Activated CD4-positive, alpha-beta T cell treated with anti-CD3 and anti-CD28 coated beads, Interleukin-2, amount 10 ng/mL, durations not matched to agents 7 days and 5 days (primary cell): ENCODE data around the gene DOCK11. TPM values are rescaled to one million over a fixed set of nuclear protein-coding genes. Genes with fewer than 3 reads are reported as not detected.
A peak's percentile ranks its signal among the peaks of the same experiment; 100 is the strongest.

Source experiments
- CTCF ChIA-PET: fragments of 350-600 bp; sonication (Branson Sonifier 250); formaldehyde crosslinking; loops from one replicate; lab custom pipeline; 2021; ENCODE audit warnings: antibody characterized with exemption; lab: Charles Lee
- POLR2A ChIA-PET: fragments of 350-600 bp; sonication (Branson Sonifier 250); formaldehyde crosslinking; loops from one replicate; lab custom pipeline; 2021; ENCODE audit warnings: antibody characterized with exemption; lab: Charles Lee
- DNase-seq: peaks from one replicate; pipeline ENCODE4 v3.0.0-alpha.2; 2020
- H3K27ac Mint-ChIP-seq: one replicate; pipeline ENCODE4 v1.8.0; 2021; ENCODE audit warnings: mild to moderate bottlenecking, moderate library complexity, mixed read lengths
- H3K27me3 Mint-ChIP-seq: one replicate; pipeline ENCODE4 v1.8.0; 2021; ENCODE audit warnings: mixed read lengths
- H3K36me3 Mint-ChIP-seq: one replicate; pipeline ENCODE4 v1.8.0; 2021; ENCODE audit warnings: low read depth, mixed read lengths
- H3K4me1 Mint-ChIP-seq: one replicate; pipeline ENCODE4 v1.8.0; 2021; ENCODE audit warnings: mixed read lengths
- H3K4me3 Mint-ChIP-seq: one replicate; pipeline ENCODE4 v1.8.0; 2021; ENCODE audit warnings: mild to moderate bottlenecking, moderate library complexity, mixed read lengths
- H3K9me3 Mint-ChIP-seq: one replicate; pipeline ENCODE4 v1.8.0; 2021; ENCODE audit warnings: mixed read lengths
- total RNA-seq, 2 experiments: library from RNA; stranded (reverse); gene quantifications; one replicate each; pipeline ENCODE4 v1.2.3, GENCODE V29; 2021

DOCK11 gene
- total RNA-seq, 2 experiments from 2014 or later = 76.6 to 77.8 TPM

DNA sequence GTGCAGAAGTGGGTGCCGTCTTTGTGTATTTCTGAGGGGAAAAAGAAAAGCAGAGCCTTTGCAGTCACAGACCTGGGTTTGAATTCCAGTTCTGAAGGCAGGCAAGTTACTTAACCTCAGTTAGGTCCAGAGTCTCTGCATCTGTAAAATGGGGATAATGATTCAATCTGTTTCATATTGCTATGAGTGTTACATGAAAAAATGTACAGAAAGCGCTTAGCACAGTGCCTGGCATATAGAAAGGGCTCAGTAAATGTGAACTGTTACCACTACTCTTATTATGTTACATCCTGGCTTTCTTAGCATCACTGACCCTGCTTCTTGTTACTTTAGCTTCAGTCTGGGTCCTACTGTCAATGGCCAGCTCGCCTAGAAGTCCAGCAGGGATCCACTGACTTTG, 45.9 kb downstream of the DOCK11 start:
- peaks cover 37% of the 10 kb centered on the region for H3K4me1 Mint-ChIP-seq
- ChIA-PET POLR2A (no interaction called here), CTCF (interaction anchor here (3.0 kb wide), 1 partner anchor 11 kb away, joined by 7 read pairs; no protein-coding TSS in a partner anchor)
- H3K27me3 Mint-ChIP-seq = no peaks in the 10 kb centered on the region
- H3K9me3 Mint-ChIP-seq = no peaks in the 10 kb centered on the region
- peaks cover 20% of the 10 kb centered on the region for H3K36me3 Mint-ChIP-seq
- DNase-seq = no peak
- H3K4me3 Mint-ChIP-seq = no peak overlapping the region
- peak overlapping the region; percentile 19 for H3K27ac Mint-ChIP-seq

DNA sequence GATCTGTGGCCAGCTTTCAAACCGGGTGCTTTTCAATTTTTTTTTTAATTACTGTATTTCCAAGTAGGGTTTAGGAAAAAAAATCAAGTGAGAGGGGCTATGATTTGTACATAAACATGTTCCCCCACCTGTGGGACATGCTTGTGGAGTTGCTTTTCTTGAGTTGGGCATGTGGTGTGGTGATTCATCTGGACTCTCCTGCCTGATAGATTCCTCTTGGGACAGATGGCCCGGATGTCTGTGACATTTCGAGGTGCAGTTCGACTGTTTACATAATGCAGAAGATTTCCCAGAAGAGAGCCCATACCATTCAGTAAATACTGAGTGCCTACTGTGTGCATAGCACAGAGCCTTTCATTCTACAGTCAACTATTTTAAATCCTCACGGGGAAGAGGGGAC, 49.9 kb downstream of the DOCK11 start:
- ChIA-PET POLR2A (no interaction called here), CTCF (no interaction called here)
- no peak for DNase-seq
- peaks cover 16% of the 10 kb centered on the region for H3K4me1 Mint-ChIP-seq
- H3K27me3 Mint-ChIP-seq = no peaks in the 10 kb centered on the region
- no peaks in the 10 kb centered on the region for H3K9me3 Mint-ChIP-seq
- peaks cover 31% of the 10 kb centered on the region for H3K36me3 Mint-ChIP-seq
- H3K27ac Mint-ChIP-seq = no peak overlapping the region
- H3K4me3 Mint-ChIP-seq = no peak overlapping the region

GRCh38 chrX:118548841-118549240, 53.2 kb downstream of the DOCK11 start:
- Mint-ChIP-seq H3K27ac (no peak overlapping the region), H3K36me3 (peaks cover 40% of the 10 kb centered on the region), H3K4me1 (peaks cover 25% of the 10 kb centered on the region), H3K9me3 (no peaks in the 10 kb centered on the region), H3K4me3 (no peak overlapping the region), H3K27me3 (no peaks in the 10 kb centered on the region)
- POLR2A ChIA-PET = no interaction called here
- CTCF ChIA-PET = interaction anchor here (0.6 to 1.0 kb wide), 2 partner anchors 10 to 1275 kb away, joined by 3 read pairs; no protein-coding TSS in a partner anchor
- DNase-seq = no peak

DNA sequence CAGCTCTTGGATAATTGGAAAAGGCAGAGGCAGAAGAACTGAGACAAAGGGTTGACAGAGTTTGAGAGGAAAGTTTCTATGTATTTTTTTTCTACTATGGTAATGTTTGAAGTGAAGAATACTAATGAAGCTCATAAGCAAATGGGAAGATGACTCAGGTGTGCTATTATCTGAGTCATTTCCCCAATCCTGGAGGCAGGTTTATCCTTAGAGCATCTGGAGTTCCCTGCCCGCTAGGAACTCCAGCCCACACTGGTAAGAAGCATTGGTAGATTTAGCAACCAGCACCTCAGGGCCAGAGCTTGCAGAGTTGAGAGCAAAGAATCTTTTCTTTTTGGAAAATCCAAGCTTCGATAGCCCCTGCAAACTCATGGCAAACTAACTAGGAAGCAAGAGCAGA, 55.2 kb downstream of the DOCK11 start:
- CTCF ChIA-PET = interaction anchor here (0.8 to 0.9 kb wide), 2 partner anchors 12 to 19 kb away, joined by 3 read pairs; no protein-coding TSS in a partner anchor
- no peak overlapping the region for H3K4me3 Mint-ChIP-seq
- no peaks in the 10 kb centered on the region for H3K9me3 Mint-ChIP-seq
- DNase-seq = no peak
- no peak overlapping the region for H3K27ac Mint-ChIP-seq
- peaks cover 40% of the 10 kb centered on the region for H3K36me3 Mint-ChIP-seq
- POLR2A ChIA-PET = no interaction called here
- peaks cover 31% of the 10 kb centered on the region for H3K4me1 Mint-ChIP-seq
- H3K27me3 Mint-ChIP-seq = no peaks in the 10 kb centered on the region

DNA sequence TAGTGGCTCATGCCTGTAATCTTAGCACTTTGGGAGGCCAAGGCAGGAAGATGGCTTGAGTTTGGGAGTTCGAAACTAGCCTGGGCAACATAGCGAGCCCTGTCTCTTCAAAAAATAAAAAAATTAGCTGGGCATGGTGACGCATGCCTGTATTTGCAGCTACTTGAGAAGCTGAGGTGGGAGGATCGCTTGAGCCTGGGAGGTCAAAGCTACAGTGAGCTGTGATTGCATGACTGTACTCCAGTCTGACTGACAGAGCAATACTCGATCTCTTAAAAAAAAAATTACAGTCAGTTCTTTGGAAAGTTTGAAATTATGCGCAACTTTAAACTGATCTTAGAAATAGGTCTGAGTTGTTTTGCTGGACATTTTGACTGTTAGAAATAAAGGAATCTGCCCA, 55.8 kb downstream of the DOCK11 start:
- H3K27ac Mint-ChIP-seq = no peak overlapping the region
- peaks cover 37% of the 10 kb centered on the region for H3K36me3 Mint-ChIP-seq
- H3K4me1 Mint-ChIP-seq = peaks cover 31% of the 10 kb centered on the region
- CTCF ChIA-PET = interaction anchor here (0.9 kb wide), 1 partner anchor 19 kb away, joined by 3 read pairs; no protein-coding TSS in a partner anchor
- DNase-seq = no peak
- H3K4me3 Mint-ChIP-seq = no peak overlapping the region
- POLR2A ChIA-PET = no interaction called here
- H3K27me3 Mint-ChIP-seq = no peaks in the 10 kb centered on the region
- H3K9me3 Mint-ChIP-seq = no peaks in the 10 kb centered on the region

DNA sequence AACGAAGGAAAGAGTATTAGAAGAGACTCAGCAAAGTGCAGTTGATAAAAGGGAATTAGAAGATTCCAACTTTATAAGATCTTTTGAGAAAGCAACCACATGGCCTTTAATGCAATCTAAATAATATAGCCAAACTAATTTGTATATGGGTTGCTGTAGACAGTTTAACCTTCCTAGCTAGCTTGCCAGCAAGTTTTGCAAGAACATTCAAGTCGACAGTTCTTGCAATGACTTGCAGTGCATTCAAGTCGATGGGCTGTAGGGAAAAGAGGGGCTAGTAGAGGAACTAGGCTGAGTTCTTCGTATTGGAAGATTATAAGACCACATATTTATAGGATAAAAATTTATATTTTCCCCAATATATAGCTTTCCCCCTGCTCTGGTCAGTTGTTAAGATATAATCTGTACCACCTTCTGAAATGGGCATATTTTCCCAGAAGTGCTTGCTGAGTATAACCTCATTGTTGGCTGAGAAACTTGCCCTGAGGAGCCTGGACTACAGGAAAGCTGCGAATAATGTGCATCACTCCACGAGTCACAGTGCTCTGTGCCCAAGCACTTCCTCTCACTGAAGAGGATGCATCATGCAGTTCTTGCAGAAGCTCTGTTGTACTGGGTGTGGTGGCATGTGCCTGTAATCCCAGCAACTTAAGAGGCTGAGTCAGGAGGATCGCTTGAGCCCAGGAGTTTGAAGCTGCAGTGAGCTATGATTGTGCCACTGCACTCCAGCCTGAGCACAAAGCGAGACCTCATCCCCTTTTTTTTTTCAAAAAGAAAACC, 56.7 kb downstream of the DOCK11 start:
- no peak for DNase-seq
- no peaks in the 10 kb centered on the region for H3K9me3 Mint-ChIP-seq
- peak overlapping the region; percentile 31 for H3K27ac Mint-ChIP-seq
- no peaks in the 10 kb centered on the region for H3K27me3 Mint-ChIP-seq
- H3K4me1 Mint-ChIP-seq = peaks cover 34% of the 10 kb centered on the region
- ChIA-PET POLR2A (interaction anchor here (0.6 kb wide), 1 partner anchor 11 kb away, joined by 7 read pairs; no protein-coding TSS in a partner anchor), CTCF (no interaction called here)
- peaks cover 41% of the 10 kb centered on the region for H3K36me3 Mint-ChIP-seq
- H3K4me3 Mint-ChIP-seq = no peak overlapping the region

DNA sequence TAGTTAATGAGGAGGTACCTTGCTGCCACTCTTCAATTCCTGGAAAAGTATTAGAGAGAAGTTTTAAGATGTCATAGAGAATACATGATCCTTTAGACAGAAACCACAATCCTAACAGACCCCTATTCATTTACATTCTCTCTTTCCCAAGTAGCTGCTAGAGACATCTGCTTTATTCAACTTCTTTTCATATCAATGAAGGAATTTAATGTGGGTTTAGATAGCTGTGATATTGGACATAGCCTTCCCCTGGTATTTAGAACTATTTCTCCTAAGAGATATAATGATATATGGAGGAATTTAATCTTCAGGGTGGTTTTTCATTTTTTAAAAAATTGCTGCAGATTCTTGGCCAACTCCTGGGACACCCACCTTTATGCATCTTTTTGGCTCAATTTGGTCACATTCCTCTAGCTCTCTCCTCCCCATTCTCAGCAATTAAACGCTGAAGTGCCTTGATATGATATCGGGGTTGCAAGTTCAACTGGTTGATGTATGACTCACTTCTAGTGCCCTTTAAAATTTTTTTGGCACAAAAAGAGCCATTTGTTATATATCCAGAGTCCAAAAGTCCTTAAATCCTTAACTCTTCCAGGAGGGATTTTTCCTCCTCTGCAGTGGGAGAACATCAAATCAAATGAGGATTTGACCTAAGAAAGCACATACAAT, 57.6 kb downstream of the DOCK11 start:
- Mint-ChIP-seq H3K36me3 (peaks cover 42% of the 10 kb centered on the region), H3K27me3 (no peaks in the 10 kb centered on the region), H3K27ac (no peak overlapping the region), H3K9me3 (no peaks in the 10 kb centered on the region), H3K4me3 (no peak overlapping the region), H3K4me1 (peaks cover 35% of the 10 kb centered on the region)
- CTCF ChIA-PET = interaction anchor here (1.3 kb wide), 1 partner anchor 48 kb away, joined by 3 read pairs; no protein-coding TSS in a partner anchor
- POLR2A ChIA-PET = no interaction called here
- DNase-seq = no peak

DNA sequence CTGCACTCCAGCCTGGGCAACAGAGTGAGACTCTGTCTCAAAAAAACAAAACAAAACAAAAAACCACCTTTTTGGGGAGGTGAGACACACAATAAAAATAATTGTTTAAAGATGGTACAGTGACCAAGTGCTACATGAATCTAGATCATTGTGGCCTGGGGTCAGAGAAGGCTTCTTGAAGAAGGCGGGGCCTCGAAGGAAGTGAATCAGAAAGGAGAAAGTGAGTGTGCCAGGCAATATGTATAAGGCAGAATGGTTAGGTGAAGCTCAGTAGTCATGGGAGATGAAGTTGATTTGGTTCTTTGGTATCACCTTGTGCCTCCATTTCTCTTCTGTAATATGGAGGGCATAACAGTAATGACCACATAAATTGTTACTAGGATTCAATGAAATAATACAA, 58.9 kb downstream of the DOCK11 start:
- H3K27ac Mint-ChIP-seq = no peak overlapping the region
- peaks cover 38% of the 10 kb centered on the region for H3K36me3 Mint-ChIP-seq
- no peak overlapping the region for H3K4me3 Mint-ChIP-seq
- POLR2A ChIA-PET = no interaction called here
- CTCF ChIA-PET = interaction anchor here (1.0 to 1.3 kb wide), 2 partner anchors 12 to 47 kb away, joined by 3 read pairs; no protein-coding TSS in a partner anchor
- no peaks in the 10 kb centered on the region for H3K27me3 Mint-ChIP-seq
- no peak for DNase-seq
- no peaks in the 10 kb centered on the region for H3K9me3 Mint-ChIP-seq
- H3K4me1 Mint-ChIP-seq = peaks cover 35% of the 10 kb centered on the region

DNA sequence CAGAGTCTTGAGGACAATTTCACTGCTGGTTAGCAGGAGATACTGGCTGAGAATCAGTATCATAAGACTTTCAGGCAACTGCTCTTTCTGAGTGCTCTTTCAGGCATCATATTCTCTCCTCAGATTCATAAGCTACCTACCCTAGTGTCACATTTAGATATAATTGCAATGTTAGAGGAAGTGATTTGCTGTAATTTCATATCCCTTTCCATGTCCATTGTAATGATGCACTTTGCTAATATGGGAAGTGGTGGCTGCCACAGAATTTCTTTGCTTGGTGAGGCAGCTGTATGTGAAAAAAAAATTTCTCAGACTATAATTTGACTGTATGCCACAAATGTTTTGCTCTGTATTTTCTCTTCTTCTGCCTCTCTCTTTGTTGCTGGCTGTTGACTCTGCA, 63.3 kb downstream of the DOCK11 start:
- no peak for DNase-seq
- no peaks in the 10 kb centered on the region for H3K9me3 Mint-ChIP-seq
- H3K27ac Mint-ChIP-seq = no peak overlapping the region
- no peaks in the 10 kb centered on the region for H3K27me3 Mint-ChIP-seq
- no peak overlapping the region for H3K4me3 Mint-ChIP-seq
- ChIA-PET POLR2A (no interaction called here), CTCF (interaction anchor here (1.1 to 1.5 kb wide), 3 partner anchors 8 to 11 kb away, joined by 3 read pairs; no protein-coding TSS in a partner anchor)
- H3K4me1 Mint-ChIP-seq = peaks cover 25% of the 10 kb centered on the region
- H3K36me3 Mint-ChIP-seq = peaks cover 34% of the 10 kb centered on the region

DNA sequence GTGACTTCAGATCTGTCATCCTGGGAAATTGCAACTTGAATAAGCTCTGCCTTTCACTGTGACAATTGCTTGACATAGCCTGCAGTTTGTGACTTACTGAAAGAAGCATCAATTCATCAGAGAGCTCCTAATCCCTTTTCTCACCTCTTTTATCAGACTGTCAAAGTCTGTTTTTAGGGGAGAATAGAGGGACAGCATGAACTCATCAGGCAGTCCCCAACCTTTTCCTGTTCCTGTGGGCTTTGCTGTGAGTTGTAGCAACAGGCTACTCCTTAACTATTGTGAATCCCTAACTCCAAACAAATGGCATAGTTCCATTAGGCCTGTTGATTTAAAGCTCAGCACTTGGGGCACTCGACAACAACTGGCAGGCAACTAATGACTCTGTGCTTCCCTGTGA, 64.9 kb downstream of the DOCK11 start:
- H3K4me3 Mint-ChIP-seq = no peak overlapping the region
- POLR2A ChIA-PET = no interaction called here
- H3K27ac Mint-ChIP-seq = no peak overlapping the region
- no peaks in the 10 kb centered on the region for H3K9me3 Mint-ChIP-seq
- H3K27me3 Mint-ChIP-seq = no peaks in the 10 kb centered on the region
- DNase-seq = no peak
- peaks cover 29% of the 10 kb centered on the region for H3K36me3 Mint-ChIP-seq
- H3K4me1 Mint-ChIP-seq = peaks cover 17% of the 10 kb centered on the region
- CTCF ChIA-PET = interaction anchor here (1.5 kb wide), 1 partner anchor 9 kb away, joined by 3 read pairs; no protein-coding TSS in a partner anchor

DNA sequence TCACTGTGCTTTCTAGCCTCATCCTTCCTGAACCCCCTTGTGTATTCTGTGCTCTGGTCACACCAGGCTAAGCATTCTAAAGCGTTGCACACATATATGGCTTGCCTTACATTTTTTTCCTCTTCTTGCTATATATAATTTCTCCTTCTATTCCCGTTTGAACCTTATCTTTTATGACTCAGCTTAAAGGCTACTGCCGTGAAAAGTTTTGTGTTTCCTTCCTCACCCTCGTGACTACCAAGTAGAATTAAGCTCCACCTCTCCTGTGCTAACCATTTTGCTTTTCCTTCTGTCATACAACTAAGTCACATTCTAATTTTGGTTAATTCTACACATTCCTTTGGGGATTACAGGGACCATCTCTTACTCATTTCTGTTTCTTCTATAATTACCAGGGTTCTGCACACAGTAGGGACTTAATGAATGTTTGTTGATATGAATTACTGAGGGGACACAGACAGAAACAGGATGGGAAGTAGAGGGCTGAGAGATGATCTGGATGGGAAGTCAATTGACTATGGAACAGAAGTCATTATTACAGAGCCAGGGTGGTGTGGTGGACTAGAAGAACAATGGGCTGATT, 67.1 kb downstream of the DOCK11 start:
- POLR2A ChIA-PET = interaction anchor here (0.6 kb wide), 1 partner anchor 10 kb away, joined by 7 read pairs; no protein-coding TSS in a partner anchor
- CTCF ChIA-PET = interaction anchor here (0.6 kb wide), 1 partner anchor 37 kb away, joined by 3 read pairs; no protein-coding TSS in a partner anchor
- DNase-seq = no peak
- H3K4me1 Mint-ChIP-seq = peaks cover 12% of the 10 kb centered on the region
- H3K27me3 Mint-ChIP-seq = no peaks in the 10 kb centered on the region
- peaks cover 29% of the 10 kb centered on the region for H3K36me3 Mint-ChIP-seq
- H3K4me3 Mint-ChIP-seq = no peak overlapping the region
- H3K9me3 Mint-ChIP-seq = no peaks in the 10 kb centered on the region
- no peak overlapping the region for H3K27ac Mint-ChIP-seq

- POLR2A ChIA-PET = no interaction called here
- CTCF ChIA-PET = no interaction called here
- Mint-ChIP-seq H3K4me1 (peaks cover 14% of the 10 kb centered on the region), H3K36me3 (peaks cover 35% of the 10 kb centered on the region), H3K27me3 (no peaks in the 10 kb centered on the region), H3K4me3 (no peak overlapping the region), H3K27ac (no peak overlapping the region), H3K9me3 (no peaks in the 10 kb centered on the region)
- DNase-seq = no peak
Observed at GRCh38 chrX:118564498-118564897, 68.9 kb downstream of the DOCK11 start.
